GM23338 (cell line): Measurements from ENCODE around the gene KRTAP9-8. TPM values are rescaled to one million over a fixed set of nuclear protein-coding genes. Genes with fewer than 3 reads are reported as not detected.

ENCODE experiments used
- ATAC-seq: fragments of 200-7000 bp; cut with Tn5 transposase; 3 replicates; pipeline ENCODE4 v1.9.1; 2020
- DNase-seq: peaks from one replicate; pipeline ENCODE4 v3.0.0-alpha.2; 2015; ENCODE audit warnings: low spot score
- H2AFZ ChIP-seq: fragments of 200-600 bp; sonication (generic); 2 replicates; pipeline ENCODE4 v1.8.0; 2016; ENCODE audit warnings: antibody characterized with exemption, mild to moderate bottlenecking, moderate library complexity
- H3F3A ChIP-seq: fragments of 200-600 bp; sonication (generic); replicated peaks from 2 replicates; pipeline ENCODE4 v1.8.0; 2017; ENCODE audit warnings: antibody characterized with exemption, mixed run types, low read depth
- H3K27ac ChIP-seq: fragments of 200-600 bp; sonication (generic); 2 replicates; pipeline ENCODE4 v1.6.1; 2016; ENCODE audit warnings: low read depth
- H3K27me3 ChIP-seq: fragments of 200-600 bp; sonication (generic); 2 replicates; pipeline ENCODE4 v1.8.0; 2016; ENCODE audit warnings: mild to moderate bottlenecking, mixed run types, moderate library complexity; ENCODE audit not compliant: insufficient read depth
- H3K36me3 ChIP-seq: fragments of 200-600 bp; sonication (generic); 2 replicates; pipeline ENCODE4 v1.8.0; 2016; ENCODE audit warnings: mild to moderate bottlenecking; ENCODE audit not compliant: insufficient read depth
- H3K4me1 ChIP-seq: fragments of 200-600 bp; sonication (generic); 2 replicates; pipeline ENCODE4 v1.8.0; 2016; ENCODE audit warnings: mild to moderate bottlenecking, moderate library complexity; ENCODE audit not compliant: insufficient read depth
- H3K4me2 ChIP-seq: fragments of 200-600 bp; sonication (generic); 2 replicates; pipeline ENCODE4 v1.7.1; 2017; ENCODE audit warnings: mixed run types
- H3K4me3 ChIP-seq: fragments of 200-600 bp; sonication (generic); 2 replicates; pipeline ENCODE4 v1.6.1; 2016; ENCODE audit warnings: mixed run types
- H3K79me2 ChIP-seq: fragments of 200-600 bp; sonication (generic); replicated peaks from 2 replicates; pipeline ENCODE4 v1.8.0; 2017; ENCODE audit warnings: mild to moderate bottlenecking; ENCODE audit not compliant: insufficient read depth
- H3K9me2 ChIP-seq: fragments of 200-600 bp; sonication (generic); 2 replicates; pipeline ENCODE4 v1.8.0; 2017; ENCODE audit not compliant: insufficient read depth
- H4K20me1 ChIP-seq: fragments of 200-600 bp; sonication (generic); replicated peaks from 2 replicates; pipeline ENCODE4 v1.8.0; 2017; ENCODE audit warnings: mild to moderate bottlenecking; ENCODE audit not compliant: insufficient read depth
- H3K27ac Mint-ChIP-seq: 2 replicates; pipeline ENCODE4 v1.8.0; 2020; ENCODE audit warnings: inconsistent platforms, mild to moderate bottlenecking, moderate library complexity, mixed read lengths
- H3K27me3 Mint-ChIP-seq: 3 replicates; pipeline ENCODE4 v1.8.0; 2022; ENCODE audit warnings: low read depth, mild to moderate bottlenecking, moderate library complexity, mixed read lengths, inconsistent platforms; ENCODE audit not compliant: insufficient read depth, poor library complexity
- H3K36me3 Mint-ChIP-seq: 3 replicates; pipeline ENCODE4 v1.8.0; 2021; ENCODE audit warnings: low read depth, mild to moderate bottlenecking, inconsistent platforms, moderate library complexity, mixed read lengths
- H3K4me1 Mint-ChIP-seq: 3 replicates; pipeline ENCODE4 v1.8.0; 2020; ENCODE audit warnings: mild to moderate bottlenecking, inconsistent platforms, mixed read lengths
- H3K4me3 Mint-ChIP-seq: 3 replicates; pipeline ENCODE4 v1.8.0; 2021; ENCODE audit warnings: moderate library complexity, mild to moderate bottlenecking, inconsistent platforms, mixed read lengths
- H3K9me3 Mint-ChIP-seq: 3 replicates; pipeline ENCODE4 v1.8.0; 2020; ENCODE audit warnings: moderate library complexity, mild to moderate bottlenecking, inconsistent platforms, mixed read lengths
- CREB1 ChIP-seq: fragments of 250-450 bp; sonication (Bioruptor Pico); IDR thresholded peaks from 2 replicates; pipeline ENCODE4 v1.5.0; 2020; ENCODE audit warnings: low read depth, mild to moderate bottlenecking, moderate library complexity
- EZH2 ChIP-seq: fragments of 200-600 bp; sonication (generic); IDR thresholded peaks from one replicate; pipeline ENCODE4 v1.8.0; 2017; ENCODE audit warnings: antibody characterized with exemption, mild to moderate bottlenecking, low read depth; ENCODE audit not compliant: unreplicated experiment
- EZH2phosphoT487 ChIP-seq: fragments of 200-600 bp; sonication (generic); IDR thresholded peaks from one replicate; pipeline ENCODE4 v1.8.1; 2018; ENCODE audit warnings: antibody characterized with exemption; ENCODE audit not compliant: unreplicated experiment
- JUNB ChIP-seq: IDR thresholded peaks from one replicate; pipeline ENCODE4 v1.6.1; 2016; ENCODE audit warnings: antibody characterized with exemption; ENCODE audit not compliant: unreplicated experiment
- POLR2AphosphoS5 ChIP-seq: IDR thresholded peaks from 2 replicates; pipeline ENCODE4 v1.6.1; 2016; ENCODE audit warnings: antibody characterized with exemption, low read depth
- STAT1 ChIP-seq: IDR thresholded peaks from one replicate; pipeline ENCODE4 v1.6.1; 2016; ENCODE audit warnings: antibody characterized with exemption; ENCODE audit not compliant: unreplicated experiment
- ZNF114 ChIP-seq: fragments of 250-450 bp; sonication (Bioruptor Pico); IDR thresholded peaks from 2 replicates; pipeline ENCODE4 v1.5.0; 2020; ENCODE audit warnings: mild to moderate bottlenecking, moderate library complexity
- ZNF331 ChIP-seq: fragments of 250-450 bp; sonication (Bioruptor Pico); IDR thresholded peaks from 2 replicates; pipeline ENCODE4 v1.5.0; 2020; ENCODE audit warnings: low read depth, mild to moderate bottlenecking, moderate library complexity
- polyA plus RNA-seq: library from polyadenylated mRNA; unstranded; fragments of >200 nt; fragmentation: Nextera tagmentation; extraction: Ambion mirVana; gene quantifications from 2 replicates; pipeline ENCODE4 v1.2.1, GENCODE V29; 2016
- total RNA-seq: library from RNA; depleted of rRNA; stranded (reverse); fragments of >200 nt; shearing (Covaris generic); gene quantifications from 2 replicates; pipeline ENCODE4 v1.2.3, GENCODE V29; 2014
- TF ChIP-seq, protein P1 (sequence below): IDR thresholded peaks from one replicate; pipeline ENCODE4 v1.6.1; 2018; ENCODE audit warnings: antibody characterized with exemption; ENCODE audit not compliant: unreplicated experiment
- TF ChIP-seq, protein P2 (sequence below): IDR thresholded peaks from 2 replicates; pipeline ENCODE4 v1.6.1; 2016; ENCODE audit warnings: antibody characterized with exemption
- TF ChIP-seq, protein P3 (sequence below), 2 experiments: fragments of 200-600 bp in 1 of 2; sonication (generic) in 1 of 2; conservative IDR thresholded peaks; 2 replicates each; pipeline versions ENCODE4 v1.5.1 to v1.6.1; 2016 to 2017; ENCODE audit warnings: antibody characterized with exemption in 2 of 2, low read depth in 2 of 2, mild to moderate bottlenecking in 2 of 2, moderate library complexity in 1 of 2
- TF ChIP-seq, protein P4 (sequence below): fragments of 250-450 bp; sonication (Bioruptor Pico); IDR thresholded peaks from 2 replicates; pipeline ENCODE4 v1.5.0; 2020; ENCODE audit warnings: mild to moderate bottlenecking, moderate library complexity

The KRTAP9-8 gene
- total and polyA plus RNA-seq, 2 experiments from 2014 or later: not detected

DNA sequence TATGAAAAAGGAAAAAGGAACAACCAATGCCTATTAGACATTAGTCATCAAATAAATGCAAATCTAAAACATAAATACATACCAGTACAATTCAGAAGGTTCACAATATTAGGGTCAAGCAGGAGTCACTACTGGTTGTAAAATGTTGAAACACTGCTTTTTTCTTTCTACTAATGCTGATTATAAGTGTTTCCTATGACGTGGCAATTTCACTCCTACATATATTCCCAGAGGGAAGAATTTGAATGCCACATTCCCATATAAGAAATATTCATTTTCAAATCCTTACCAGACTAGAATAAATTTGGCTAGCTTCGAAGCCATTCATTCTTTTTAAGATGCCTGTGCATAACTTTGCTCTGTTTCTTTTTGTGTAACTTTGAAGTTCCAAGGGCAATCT is 14.0 kb upstream of the KRTAP9-8 start:
- Mint-ChIP-seq H3K27ac (no peak overlapping the region), H3K4me3 (no peak overlapping the region)
- no peak overlapping the region for H3K4me3 ChIP-seq

More for the DNA sequence above, 14.0 kb upstream of the KRTAP9-8 start:
- Histone ChIP-seq H3K27me3 (no peaks in the 10 kb centered on the region), H2AFZ (no peak overlapping the region), H3K9me2 (no peaks in the 10 kb centered on the region), H4K20me1 (no peaks in the 10 kb centered on the region), H3K27ac (no peak overlapping the region), H3K4me2 (no peak overlapping the region), H3K36me3 (no peaks in the 10 kb centered on the region), H3F3A (no peaks in the 10 kb centered on the region), H3K4me1 (no peaks in the 10 kb centered on the region), H3K79me2 (no peaks in the 10 kb centered on the region)
- no peaks in the 10 kb centered on the region for H3K4me1 Mint-ChIP-seq
- H3K36me3 Mint-ChIP-seq: no peaks in the 10 kb centered on the region
- TF ChIP-seq ZNF331 (CRISPR knock-in tag) (no peak), EZH2 (no peak), POLR2AphosphoS5 (no peak), STAT1 (no peak), EZH2phosphoT487 (no peak), CREB1 (no peak), JUNB (no peak), ZNF114 (no peak)
- TF ChIP-seq, protein P1, sequence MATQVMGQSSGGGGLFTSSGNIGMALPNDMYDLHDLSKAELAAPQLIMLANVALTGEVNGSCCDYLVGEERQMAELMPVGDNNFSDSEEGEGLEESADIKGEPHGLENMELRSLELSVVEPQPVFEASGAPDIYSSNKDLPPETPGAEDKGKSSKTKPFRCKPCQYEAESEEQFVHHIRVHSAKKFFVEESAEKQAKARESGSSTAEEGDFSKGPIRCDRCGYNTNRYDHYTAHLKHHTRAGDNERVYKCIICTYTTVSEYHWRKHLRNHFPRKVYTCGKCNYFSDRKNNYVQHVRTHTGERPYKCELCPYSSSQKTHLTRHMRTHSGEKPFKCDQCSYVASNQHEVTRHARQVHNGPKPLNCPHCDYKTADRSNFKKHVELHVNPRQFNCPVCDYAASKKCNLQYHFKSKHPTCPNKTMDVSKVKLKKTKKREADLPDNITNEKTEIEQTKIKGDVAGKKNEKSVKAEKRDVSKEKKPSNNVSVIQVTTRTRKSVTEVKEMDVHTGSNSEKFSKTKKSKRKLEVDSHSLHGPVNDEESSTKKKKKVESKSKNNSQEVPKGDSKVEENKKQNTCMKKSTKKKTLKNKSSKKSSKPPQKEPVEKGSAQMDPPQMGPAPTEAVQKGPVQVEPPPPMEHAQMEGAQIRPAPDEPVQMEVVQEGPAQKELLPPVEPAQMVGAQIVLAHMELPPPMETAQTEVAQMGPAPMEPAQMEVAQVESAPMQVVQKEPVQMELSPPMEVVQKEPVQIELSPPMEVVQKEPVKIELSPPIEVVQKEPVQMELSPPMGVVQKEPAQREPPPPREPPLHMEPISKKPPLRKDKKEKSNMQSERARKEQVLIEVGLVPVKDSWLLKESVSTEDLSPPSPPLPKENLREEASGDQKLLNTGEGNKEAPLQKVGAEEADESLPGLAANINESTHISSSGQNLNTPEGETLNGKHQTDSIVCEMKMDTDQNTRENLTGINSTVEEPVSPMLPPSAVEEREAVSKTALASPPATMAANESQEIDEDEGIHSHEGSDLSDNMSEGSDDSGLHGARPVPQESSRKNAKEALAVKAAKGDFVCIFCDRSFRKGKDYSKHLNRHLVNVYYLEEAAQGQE: no peak
- TF ChIP-seq, protein P2, sequence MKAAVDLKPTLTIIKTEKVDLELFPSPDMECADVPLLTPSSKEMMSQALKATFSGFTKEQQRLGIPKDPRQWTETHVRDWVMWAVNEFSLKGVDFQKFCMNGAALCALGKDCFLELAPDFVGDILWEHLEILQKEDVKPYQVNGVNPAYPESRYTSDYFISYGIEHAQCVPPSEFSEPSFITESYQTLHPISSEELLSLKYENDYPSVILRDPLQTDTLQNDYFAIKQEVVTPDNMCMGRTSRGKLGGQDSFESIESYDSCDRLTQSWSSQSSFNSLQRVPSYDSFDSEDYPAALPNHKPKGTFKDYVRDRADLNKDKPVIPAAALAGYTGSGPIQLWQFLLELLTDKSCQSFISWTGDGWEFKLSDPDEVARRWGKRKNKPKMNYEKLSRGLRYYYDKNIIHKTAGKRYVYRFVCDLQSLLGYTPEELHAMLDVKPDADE: no peak
- TF ChIP-seq, protein P3, sequence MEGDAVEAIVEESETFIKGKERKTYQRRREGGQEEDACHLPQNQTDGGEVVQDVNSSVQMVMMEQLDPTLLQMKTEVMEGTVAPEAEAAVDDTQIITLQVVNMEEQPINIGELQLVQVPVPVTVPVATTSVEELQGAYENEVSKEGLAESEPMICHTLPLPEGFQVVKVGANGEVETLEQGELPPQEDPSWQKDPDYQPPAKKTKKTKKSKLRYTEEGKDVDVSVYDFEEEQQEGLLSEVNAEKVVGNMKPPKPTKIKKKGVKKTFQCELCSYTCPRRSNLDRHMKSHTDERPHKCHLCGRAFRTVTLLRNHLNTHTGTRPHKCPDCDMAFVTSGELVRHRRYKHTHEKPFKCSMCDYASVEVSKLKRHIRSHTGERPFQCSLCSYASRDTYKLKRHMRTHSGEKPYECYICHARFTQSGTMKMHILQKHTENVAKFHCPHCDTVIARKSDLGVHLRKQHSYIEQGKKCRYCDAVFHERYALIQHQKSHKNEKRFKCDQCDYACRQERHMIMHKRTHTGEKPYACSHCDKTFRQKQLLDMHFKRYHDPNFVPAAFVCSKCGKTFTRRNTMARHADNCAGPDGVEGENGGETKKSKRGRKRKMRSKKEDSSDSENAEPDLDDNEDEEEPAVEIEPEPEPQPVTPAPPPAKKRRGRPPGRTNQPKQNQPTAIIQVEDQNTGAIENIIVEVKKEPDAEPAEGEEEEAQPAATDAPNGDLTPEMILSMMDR (conservative IDR thresholded peaks at IDR 0.05; ENCODE audit: low read depth in 2 of 2): no peak
- TF ChIP-seq, protein P4, sequence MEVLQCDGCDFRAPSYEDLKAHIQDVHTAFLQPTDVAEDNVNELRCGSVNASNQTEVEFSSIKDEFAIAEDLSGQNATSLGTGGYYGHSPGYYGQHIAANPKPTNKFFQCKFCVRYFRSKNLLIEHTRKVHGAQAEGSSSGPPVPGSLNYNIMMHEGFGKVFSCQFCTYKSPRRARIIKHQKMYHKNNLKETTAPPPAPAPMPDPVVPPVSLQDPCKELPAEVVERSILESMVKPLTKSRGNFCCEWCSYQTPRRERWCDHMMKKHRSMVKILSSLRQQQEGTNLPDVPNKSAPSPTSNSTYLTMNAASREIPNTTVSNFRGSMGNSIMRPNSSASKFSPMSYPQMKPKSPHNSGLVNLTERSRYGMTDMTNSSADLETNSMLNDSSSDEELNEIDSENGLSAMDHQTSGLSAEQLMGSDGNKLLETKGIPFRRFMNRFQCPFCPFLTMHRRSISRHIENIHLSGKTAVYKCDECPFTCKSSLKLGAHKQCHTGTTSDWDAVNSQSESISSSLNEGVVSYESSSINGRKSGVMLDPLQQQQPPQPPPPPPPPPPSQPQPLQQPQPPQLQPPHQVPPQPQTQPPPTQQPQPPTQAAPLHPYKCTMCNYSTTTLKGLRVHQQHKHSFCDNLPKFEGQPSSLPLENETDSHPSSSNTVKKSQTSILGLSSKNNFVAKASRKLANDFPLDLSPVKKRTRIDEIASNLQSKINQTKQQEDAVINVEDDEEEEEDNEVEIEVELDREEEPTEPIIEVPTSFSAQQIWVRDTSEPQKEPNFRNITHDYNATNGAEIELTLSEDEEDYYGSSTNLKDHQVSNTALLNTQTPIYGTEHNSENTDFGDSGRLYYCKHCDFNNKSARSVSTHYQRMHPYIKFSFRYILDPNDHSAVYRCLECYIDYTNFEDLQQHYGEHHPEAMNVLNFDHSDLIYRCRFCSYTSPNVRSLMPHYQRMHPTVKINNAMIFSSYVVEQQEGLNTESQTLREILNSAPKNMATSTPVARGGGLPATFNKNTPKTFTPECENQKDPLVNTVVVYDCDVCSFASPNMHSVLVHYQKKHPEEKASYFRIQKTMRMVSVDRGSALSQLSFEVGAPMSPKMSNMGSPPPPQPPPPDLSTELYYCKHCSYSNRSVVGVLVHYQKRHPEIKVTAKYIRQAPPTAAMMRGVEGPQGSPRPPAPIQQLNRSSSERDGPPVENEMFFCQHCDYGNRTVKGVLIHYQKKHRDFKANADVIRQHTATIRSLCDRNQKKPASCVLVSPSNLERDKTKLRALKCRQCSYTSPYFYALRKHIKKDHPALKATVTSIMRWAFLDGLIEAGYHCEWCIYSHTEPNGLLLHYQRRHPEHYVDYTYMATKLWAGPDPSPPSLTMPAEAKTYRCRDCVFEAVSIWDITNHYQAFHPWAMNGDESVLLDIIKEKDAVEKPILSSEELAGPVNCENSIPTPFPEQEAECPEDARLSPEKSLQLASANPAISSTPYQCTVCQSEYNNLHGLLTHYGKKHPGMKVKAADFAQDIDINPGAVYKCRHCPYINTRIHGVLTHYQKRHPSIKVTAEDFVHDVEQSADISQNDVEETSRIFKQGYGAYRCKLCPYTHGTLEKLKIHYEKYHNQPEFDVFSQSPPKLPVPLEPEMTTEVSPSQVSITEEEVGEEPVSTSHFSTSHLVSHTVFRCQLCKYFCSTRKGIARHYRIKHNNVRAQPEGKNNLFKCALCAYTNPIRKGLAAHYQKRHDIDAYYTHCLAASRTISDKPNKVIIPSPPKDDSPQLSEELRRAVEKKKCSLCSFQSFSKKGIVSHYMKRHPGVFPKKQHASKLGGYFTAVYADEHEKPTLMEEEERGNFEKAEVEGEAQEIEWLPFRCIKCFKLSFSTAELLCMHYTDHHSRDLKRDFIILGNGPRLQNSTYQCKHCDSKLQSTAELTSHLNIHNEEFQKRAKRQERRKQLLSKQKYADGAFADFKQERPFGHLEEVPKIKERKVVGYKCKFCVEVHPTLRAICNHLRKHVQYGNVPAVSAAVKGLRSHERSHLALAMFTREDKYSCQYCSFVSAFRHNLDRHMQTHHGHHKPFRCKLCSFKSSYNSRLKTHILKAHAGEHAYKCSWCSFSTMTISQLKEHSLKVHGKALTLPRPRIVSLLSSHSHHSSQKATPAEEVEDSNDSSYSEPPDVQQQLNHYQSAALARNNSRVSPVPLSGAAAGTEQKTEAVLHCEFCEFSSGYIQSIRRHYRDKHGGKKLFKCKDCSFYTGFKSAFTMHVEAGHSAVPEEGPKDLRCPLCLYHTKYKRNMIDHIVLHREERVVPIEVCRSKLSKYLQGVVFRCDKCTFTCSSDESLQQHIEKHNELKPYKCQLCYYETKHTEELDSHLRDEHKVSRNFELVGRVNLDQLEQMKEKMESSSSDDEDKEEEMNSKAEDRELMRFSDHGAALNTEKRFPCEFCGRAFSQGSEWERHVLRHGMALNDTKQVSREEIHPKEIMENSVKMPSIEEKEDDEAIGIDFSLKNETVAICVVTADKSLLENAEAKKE (CRISPR knock-in tag): no peak
- ATAC-seq (no peak), DNase-seq (no peak)
- no peaks in the 10 kb centered on the region for H3K27me3 Mint-ChIP-seq
- no peaks in the 10 kb centered on the region for H3K9me3 Mint-ChIP-seq
